H1 (cell line): ENCODE results near the gene C21orf91. TPM values are rescaled to one million over a fixed set of nuclear protein-coding genes. Genes with fewer than 3 reads are reported as not detected.
"Not testable (repeated sequence)": the region's sequence is repeated elsewhere in the genome, so short reads cannot be mapped to it uniquely, and the experiment has no call there.

Source experiments
- CTCF ChIA-PET: fragments of 300-600 bp; sonication (Branson Sonifier 250); formaldehyde crosslinking; loops from one replicate; lab custom pipeline; 2021; ENCODE audit not compliant: partially characterized antibody; lab: Charles Lee
- POLR2A ChIA-PET: fragments of 300-600 bp; sonication (Branson Sonifier 250); formaldehyde crosslinking; loops from one replicate; lab custom pipeline; 2021; ENCODE audit warnings: inconsistent platforms; ENCODE audit not compliant: partially characterized antibody; lab: Charles Lee
- DNase-seq, 2 experiments: peaks; one replicate each; pipeline versions ENCODE4 v3.0.0 to v3.0.0-alpha.2; 2010 to 2022; ENCODE audit warnings: low spot score in 2 of 2, low read depth in 1 of 2, mixed read lengths in 1 of 2
- FAIRE-seq: peaks from 2 replicates; lab custom pipeline; 2011; peaks lifted over from hg19 to GRCh38; lab: Jason Lieb, UNC
- H2AFZ ChIP-seq: 2 replicates; pipeline ENCODE4 v1.8.1; 2012; ENCODE audit warnings: low read length, inconsistent platforms
- H2AK5ac ChIP-seq: 2 replicates; pipeline ENCODE4 v1.6.1; 2013; ENCODE audit warnings: low read depth, low read length
- H2BK120ac ChIP-seq: replicated peaks from 2 replicates; pipeline ENCODE3; 2013; ENCODE audit warnings: low read depth, low read length, inconsistent platforms
- H2BK12ac ChIP-seq: 2 replicates; pipeline ENCODE4 v1.6.1; 2013; ENCODE audit warnings: low read depth, low read length
- H2BK15ac ChIP-seq: 2 replicates; pipeline ENCODE4 v1.6.1; 2013; ENCODE audit warnings: low read length
- H2BK20ac ChIP-seq: 2 replicates; pipeline ENCODE4 v1.6.1; 2013; ENCODE audit warnings: low read length
- H2BK5ac ChIP-seq: 2 replicates; pipeline ENCODE4 v1.6.1; 2013; ENCODE audit warnings: low read depth, low read length
- H3K14ac ChIP-seq: 2 replicates; pipeline ENCODE4 v1.6.1; 2013; ENCODE audit warnings: inconsistent platforms; ENCODE audit not compliant: insufficient read length
- H3K18ac ChIP-seq: 2 replicates; pipeline ENCODE4 v1.6.1; 2013; ENCODE audit warnings: low read length; ENCODE audit errors: extremely low read depth
- H3K23ac ChIP-seq: 2 replicates; pipeline ENCODE4 v1.6.1; 2013; ENCODE audit warnings: inconsistent platforms; ENCODE audit not compliant: insufficient read length
- H3K23me2 ChIP-seq: 2 replicates; pipeline ENCODE4 v1.6.1; 2013; ENCODE audit warnings: low read depth, low read length
- H3K27ac ChIP-seq: 2 replicates; pipeline ENCODE4 v1.6.1; 2011; ENCODE audit warnings: low read depth, low read length, inconsistent platforms
- H3K27me3 ChIP-seq, 4 experiments: replicated peaks in 1 of 4; 1 replicate in 1 of 4; 2 replicates in 3 of 4; pipeline versions ENCODE4 v1.6.1 to v1.8.1; 2011 to 2013; ENCODE audit warnings: low read length in 3 of 4, mild to moderate bottlenecking in 3 of 4, inconsistent platforms in 2 of 4, mixed read lengths in 2 of 4, moderate library complexity in 1 of 4; ENCODE audit not compliant: control insufficient read depth in 3 of 4, insufficient read depth in 3 of 4; ENCODE audit errors: extremely low read depth in 1 of 4
- H3K36me3 ChIP-seq, 4 experiments: 2 replicates each; pipeline versions ENCODE4 v1.6.1 to v1.8.1; 2011 to 2013; ENCODE audit warnings: mild to moderate bottlenecking in 4 of 4, low read length in 3 of 4, moderate library complexity in 2 of 4, control low read depth in 1 of 4, inconsistent platforms in 1 of 4; ENCODE audit not compliant: insufficient read depth in 4 of 4, control insufficient read depth in 2 of 4
- H3K4ac ChIP-seq: replicated peaks from 2 replicates; pipeline ENCODE3; 2013; ENCODE audit warnings: low read length, low read depth, mixed read lengths, inconsistent platforms; ENCODE audit not compliant: insufficient read length
- H3K4me1 ChIP-seq, 4 experiments: replicated peaks in 1 of 4; 1 replicate in 1 of 4; 2 replicates in 3 of 4; pipeline versions ENCODE4 v1.6.1 to v1.8.1; 2011 to 2013; ENCODE audit warnings: low read length in 3 of 4, inconsistent platforms in 2 of 4, mixed read lengths in 1 of 4; ENCODE audit not compliant: insufficient read depth in 4 of 4, control insufficient read depth in 3 of 4
- H3K4me2 ChIP-seq, 2 experiments: 2 replicates each; pipeline versions ENCODE4 v1.6.1 to v1.8.1; 2011 to 2013; ENCODE audit warnings: low read depth in 2 of 2, low read length in 2 of 2, control low read depth in 1 of 2, inconsistent platforms in 1 of 2, mild to moderate bottlenecking in 1 of 2; ENCODE audit not compliant: insufficient read depth in 1 of 2
- H3K4me3 ChIP-seq, 4 experiments: fragments of 200-600, 300-600 bp in 1 of 4; sonication (generic), shearing (Covaris generic), sonication (Bioruptor Twin) in 1 of 4; 2 replicates each; pipeline versions ENCODE4 v1.5.1 to v1.8.1; 2011 to 2016; ENCODE audit warnings: low read length in 4 of 4, low read depth in 3 of 4, control low read depth in 2 of 4, inconsistent platforms in 2 of 4, mild to moderate bottlenecking in 2 of 4, mixed read lengths in 1 of 4, moderate library complexity in 1 of 4; ENCODE audit not compliant: insufficient read depth in 2 of 4; ENCODE audit errors: extremely low read depth in 1 of 4
- H3K56ac ChIP-seq: replicated peaks from 2 replicates; pipeline ENCODE3; 2013; ENCODE audit warnings: low read depth, mild to moderate bottlenecking, mixed read lengths, low read length, inconsistent platforms; ENCODE audit not compliant: insufficient read length
- H3K79me1 ChIP-seq: 2 replicates; pipeline ENCODE4 v1.6.1; 2013; ENCODE audit warnings: low read depth, low read length, control low read depth
- H3K79me2 ChIP-seq, 2 experiments: 2 replicates each; pipeline versions ENCODE4 v1.6.1 to v1.8.1; 2012 to 2013; ENCODE audit warnings: low read length in 2 of 2, mild to moderate bottlenecking in 2 of 2, inconsistent platforms in 1 of 2; ENCODE audit not compliant: insufficient read depth in 2 of 2, control insufficient read depth in 1 of 2
- H3K9ac ChIP-seq, 4 experiments: replicated peaks in 1 of 4; 1 replicate in 1 of 4; 2 replicates in 3 of 4; pipeline versions ENCODE4 v1.6.1 to v1.8.1; 2011 to 2013; ENCODE audit warnings: low read depth in 3 of 4, low read length in 3 of 4, control low read depth in 2 of 4, mild to moderate bottlenecking in 2 of 4, moderate library complexity in 2 of 4, inconsistent platforms in 1 of 4; ENCODE audit errors: extremely low read depth in 1 of 4
- H3K9me3 ChIP-seq, 2 experiments: 2 replicates each; pipeline versions ENCODE4 v1.6.1 to v1.8.1; 2012 to 2013; ENCODE audit warnings: mild to moderate bottlenecking in 2 of 2, moderate library complexity in 2 of 2, control low read depth in 1 of 2, inconsistent platforms in 1 of 2, low read depth in 1 of 2, low read length in 1 of 2, mixed read lengths in 1 of 2; ENCODE audit not compliant: insufficient read depth in 2 of 2
- H4K20me1 ChIP-seq, 2 experiments: replicated peaks in 1 of 2; 2 replicates each; pipeline versions ENCODE3 to v1.8.1; 2011 to 2013; ENCODE audit warnings: inconsistent platforms in 2 of 2, low read length in 2 of 2, mild to moderate bottlenecking in 1 of 2; ENCODE audit not compliant: insufficient read depth in 2 of 2, control insufficient read depth in 1 of 2
- H4K5ac ChIP-seq: 2 replicates; pipeline ENCODE4 v1.6.1; 2013; ENCODE audit warnings: low read length, low read depth, mixed read lengths, inconsistent platforms; ENCODE audit not compliant: insufficient read length
- H4K8ac ChIP-seq: 2 replicates; pipeline ENCODE4 v1.8.0; 2013; ENCODE audit warnings: mild to moderate bottlenecking, moderate library complexity, low read length, inconsistent platforms; ENCODE audit not compliant: insufficient read depth; ENCODE audit errors: extremely low read depth
- H4K91ac ChIP-seq: replicated peaks from 2 replicates; pipeline ENCODE3; 2013; ENCODE audit warnings: low read length, mixed read lengths, inconsistent platforms; ENCODE audit not compliant: insufficient read length
- WGBS, 2 experiments: shearing (Covaris generic) in 1 of 2; methylation state at CpG; one replicate each; pipeline versions ENCODE4 v1.1.6 to v1.1.7; 2013 to 2015; ENCODE audit warnings: low lambda C conversion rate in 2 of 2, mixed read lengths in 2 of 2, inconsistent platforms in 1 of 2, low coverage in 1 of 2, missing lambda C conversion rate in 1 of 2; ENCODE audit not compliant: insufficient replicate concordance in 2 of 2, insufficient coverage in 1 of 2, insufficient read length in 1 of 2; ENCODE audit errors: extremely low coverage in 1 of 2, missing lambda C conversion rate in 1 of 2; 5-methylcytosine and 5-hydroxymethylcytosine counted together
- polyA plus RNA-seq, 7 experiments: library from polyadenylated mRNA; depleted of rRNA in 3 of 7; stranded (reverse) in 5 of 7; unstranded in 2 of 7; fragments of >200 nt in 5 of 7; fragments of 200-250 nt in 2 of 7; gene quantifications; 1 replicate in 5 of 7; 2 replicates in 1 of 7; 4 replicates in 1 of 7; pipeline versions ENCODE4 v1.2.1 to v1.2.3, GENCODE V29; 2011 to 2013; ENCODE audit warnings: missing spikeins in 2 of 7, mixed read lengths in 2 of 7
- total RNA-seq: library from RNA; stranded (reverse); fragmentation: NEBNext Ultra II Directional; extraction: Animal tissue kit (Norgen Biotek cat#: 25700); gene quantifications from 2 replicates; pipeline ENCODE4 v1.2.1, GENCODE V29; 2021

C21orf91 gene
- total and polyA plus RNA-seq, 2 of the 8 experiments (the other 6 are each of a cell fraction or from before 2014, with no cell fraction given) = 4.9 to 33.6 TPM

GRCh38 chr21:17775021-17775420 lies 44.1 kb downstream of the C21orf91 start:
- H3K23ac ChIP-seq, H3K9me3 ChIP-seq, H4K20me1 ChIP-seq, H4K5ac ChIP-seq, H2BK20ac ChIP-seq, H2BK12ac ChIP-seq, FAIRE-seq, DNase-seq, H2BK5ac ChIP-seq, H3K27me3 ChIP-seq, H3K79me1 ChIP-seq, H3K4ac ChIP-seq, H3K36me3 ChIP-seq, H3K4me1 ChIP-seq, H3K79me2 ChIP-seq, H3K14ac ChIP-seq, POLR2A ChIA-PET, H3K56ac ChIP-seq, H2AK5ac ChIP-seq, H3K27ac ChIP-seq, H3K9ac ChIP-seq, H2BK120ac ChIP-seq, H3K18ac ChIP-seq, H2AFZ ChIP-seq, H3K4me3 ChIP-seq, H4K8ac ChIP-seq, H2BK15ac ChIP-seq, H4K91ac ChIP-seq, H3K4me2 ChIP-seq, H3K23me2 ChIP-seq: not testable (repeated sequence)
- CTCF ChIA-PET = interaction anchor here (0.6 to 1.3 kb wide), 4 partner anchors 8 to 488 kb away, joined by 3 to 4 read pairs (median 3); no protein-coding TSS in a partner anchor
- 97% methylated on average over 7 of the region's 7 CpGs; no CpG with 5 or more reads in 1 of the 2 experiments for WGBS, 2 experiments
